Hepatocyte (in vitro differentiated cells): ENCODE measurements around the gene MAPRE3.

Experiments
- EZH2 ChIP-seq: fragments of 200-600 bp; sonication (generic); IDR thresholded peaks from 2 replicates; pipeline ENCODE4 v1.6.1; 2016; ENCODE audit warnings: antibody characterized with exemption, mild to moderate bottlenecking, borderline replicate concordance
- TF ChIP-seq, protein P1 (sequence below): fragments of 200-600 bp; sonication (generic); IDR thresholded peaks from 2 replicates; pipeline ENCODE4 v1.5.1; 2016; ENCODE audit warnings: antibody characterized with exemption, mild to moderate bottlenecking; ENCODE audit not compliant: poor library complexity

DNA sequence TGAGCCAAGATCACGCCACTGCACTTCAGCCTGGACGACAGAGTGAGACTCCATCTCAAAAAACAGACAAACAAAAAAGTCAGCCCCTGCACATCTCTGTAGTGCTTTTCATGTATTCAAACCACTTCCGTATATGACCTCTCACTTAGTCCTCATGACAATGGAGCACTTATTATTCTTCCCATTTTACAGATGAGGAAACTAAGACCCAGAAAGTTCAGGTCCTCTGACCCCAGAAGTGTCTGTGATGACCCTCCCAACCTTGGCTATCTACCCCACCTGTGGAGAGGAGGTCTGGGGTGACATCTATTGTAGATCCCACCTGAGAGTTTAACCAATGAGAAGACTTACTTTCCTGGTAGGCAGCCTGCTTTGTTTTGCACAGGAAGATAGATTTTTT is 21.6 kb upstream of the MAPRE3 start:
- TF ChIP-seq, protein P1, sequence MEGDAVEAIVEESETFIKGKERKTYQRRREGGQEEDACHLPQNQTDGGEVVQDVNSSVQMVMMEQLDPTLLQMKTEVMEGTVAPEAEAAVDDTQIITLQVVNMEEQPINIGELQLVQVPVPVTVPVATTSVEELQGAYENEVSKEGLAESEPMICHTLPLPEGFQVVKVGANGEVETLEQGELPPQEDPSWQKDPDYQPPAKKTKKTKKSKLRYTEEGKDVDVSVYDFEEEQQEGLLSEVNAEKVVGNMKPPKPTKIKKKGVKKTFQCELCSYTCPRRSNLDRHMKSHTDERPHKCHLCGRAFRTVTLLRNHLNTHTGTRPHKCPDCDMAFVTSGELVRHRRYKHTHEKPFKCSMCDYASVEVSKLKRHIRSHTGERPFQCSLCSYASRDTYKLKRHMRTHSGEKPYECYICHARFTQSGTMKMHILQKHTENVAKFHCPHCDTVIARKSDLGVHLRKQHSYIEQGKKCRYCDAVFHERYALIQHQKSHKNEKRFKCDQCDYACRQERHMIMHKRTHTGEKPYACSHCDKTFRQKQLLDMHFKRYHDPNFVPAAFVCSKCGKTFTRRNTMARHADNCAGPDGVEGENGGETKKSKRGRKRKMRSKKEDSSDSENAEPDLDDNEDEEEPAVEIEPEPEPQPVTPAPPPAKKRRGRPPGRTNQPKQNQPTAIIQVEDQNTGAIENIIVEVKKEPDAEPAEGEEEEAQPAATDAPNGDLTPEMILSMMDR: no peak
- TF ChIP-seq EZH2: no peak
